WTC11 (cell line): Measurements from ENCODE around the gene ARID3C. TPM values are rescaled to one million over a fixed set of nuclear protein-coding genes. Genes with fewer than 3 reads are reported as not detected.

Experiments
- ATAC-seq: fragments of 200-7000 bp; cut with Tn5 transposase; 2 replicates; pipeline ENCODE4 v1.10.0; 2021; ENCODE audit warnings: mild to moderate bottlenecking, moderate library complexity
- CTCF ChIA-PET: fragments of 300-600 bp; sonication (Branson Sonifier 250); formaldehyde crosslinking; loops from one replicate; lab custom pipeline; 2021; ENCODE audit warnings: antibody characterized with exemption; lab: Charles Lee
- POLR2A ChIA-PET: fragments of 350-600 bp; sonication (Branson Sonifier 250); formaldehyde crosslinking; loops from one replicate; lab custom pipeline; 2021; ENCODE audit warnings: antibody characterized with exemption; lab: Charles Lee
- DNase-seq: peaks from one replicate; pipeline ENCODE4 v3.0.0; 2021; ENCODE audit warnings: low spot score
- H3K27ac Mint-ChIP-seq: 2 replicates; pipeline ENCODE4 v1.8.0; 2021; ENCODE audit warnings: mixed read lengths
- H3K27me3 Mint-ChIP-seq: 2 replicates; pipeline ENCODE4 v1.8.0; 2021; ENCODE audit warnings: low read depth, mild to moderate bottlenecking, moderate library complexity, mixed read lengths
- H3K36me3 Mint-ChIP-seq: 2 replicates; pipeline ENCODE4 v1.8.0; 2021; ENCODE audit warnings: mixed read lengths
- H3K4me1 Mint-ChIP-seq: 2 replicates; pipeline ENCODE4 v1.8.0; 2022; ENCODE audit warnings: mixed read lengths
- H3K4me3 Mint-ChIP-seq: 2 replicates; pipeline ENCODE4 v1.8.0; 2021; ENCODE audit warnings: mild to moderate bottlenecking, moderate library complexity, mixed read lengths
- H3K9me3 Mint-ChIP-seq: 2 replicates; pipeline ENCODE4 v1.8.0; 2021; ENCODE audit warnings: mixed read lengths
- ATF1 ChIP-seq: sonication (generic); formaldehyde crosslinking; IDR thresholded peaks from 2 replicates; pipeline ENCODE4 v1.8.1; 2023; ENCODE audit warnings: mild to moderate bottlenecking, moderate library complexity, missing genetic modification reagents
- ATF6 ChIP-seq: sonication (generic); formaldehyde crosslinking; IDR thresholded peaks from 2 replicates; pipeline ENCODE4 v1.8.1; 2023; ENCODE audit warnings: mild to moderate bottlenecking, missing genetic modification reagents
- CREM ChIP-seq: sonication (generic); formaldehyde crosslinking; IDR thresholded peaks from 2 replicates; pipeline ENCODE4 v1.8.1; 2022; ENCODE audit warnings: mild to moderate bottlenecking, missing genetic modification reagents, moderate library complexity
- FOXK1 ChIP-seq: sonication (generic); formaldehyde crosslinking; IDR thresholded peaks from 2 replicates; pipeline ENCODE4 v1.8.0; 2022; ENCODE audit warnings: mild to moderate bottlenecking, moderate library complexity, missing genetic modification reagents
- FOXP4 ChIP-seq: sonication (generic); formaldehyde crosslinking; IDR thresholded peaks from 2 replicates; pipeline ENCODE4 v1.8.0; 2022; ENCODE audit warnings: mild to moderate bottlenecking, missing genetic modification reagents
- OVOL2 ChIP-seq: fragments of 250-450 bp; sonication (Bioruptor Pico); IDR thresholded peaks from 2 replicates; pipeline ENCODE4 v1.9.0; 2021; ENCODE audit warnings: mild to moderate bottlenecking, borderline replicate concordance
- PRDM15 ChIP-seq: sonication (generic); formaldehyde crosslinking; IDR thresholded peaks from 2 replicates; pipeline ENCODE4 v1.8.0; 2022; ENCODE audit warnings: missing genetic modification reagents
- SMAD4 ChIP-seq: sonication (generic); formaldehyde crosslinking; IDR thresholded peaks from 2 replicates; pipeline ENCODE4 v1.8.0; 2022; ENCODE audit warnings: mild to moderate bottlenecking, missing genetic modification reagents
- SOX15 ChIP-seq: fragments of 250-450 bp; sonication (Bioruptor Pico); IDR thresholded peaks from 2 replicates; pipeline ENCODE4 v1.9.0; 2021; ENCODE audit warnings: mild to moderate bottlenecking
- STAT6 ChIP-seq: sonication (generic); formaldehyde crosslinking; conservative IDR thresholded peaks from 2 replicates; pipeline ENCODE4 v1.8.1; 2023; ENCODE audit warnings: mild to moderate bottlenecking, low read depth, missing genetic modification reagents, moderate library complexity
- TP53 ChIP-seq: sonication (generic); formaldehyde crosslinking; IDR thresholded peaks from 2 replicates; pipeline ENCODE4 v1.8.1; 2023; ENCODE audit warnings: mild to moderate bottlenecking, missing genetic modification reagents
- ZMAT4 ChIP-seq: fragments of 250-450 bp; sonication (Bioruptor Pico); IDR thresholded peaks from 2 replicates; pipeline ENCODE4 v1.9.0; 2021; ENCODE audit warnings: mild to moderate bottlenecking
- ZNF138 ChIP-seq: sonication (generic); formaldehyde crosslinking; conservative IDR thresholded peaks from 2 replicates; pipeline ENCODE4 v1.8.1; 2022; ENCODE audit warnings: mild to moderate bottlenecking, moderate library complexity, missing genetic modification reagents
- ZNF416 ChIP-seq: fragments of 250-450 bp; sonication (Bioruptor Pico); IDR thresholded peaks from 2 replicates; pipeline ENCODE4 v1.9.0; 2021; ENCODE audit warnings: mild to moderate bottlenecking, inconsistent platforms
- ZNF423 ChIP-seq: fragments of 250-450 bp; sonication (Bioruptor Pico); IDR thresholded peaks from 2 replicates; pipeline ENCODE4 v2.1.2; 2022; ENCODE audit warnings: mild to moderate bottlenecking, moderate library complexity
- ZSCAN18 ChIP-seq: fragments of 250-450 bp; sonication (Bioruptor Pico); IDR thresholded peaks from 2 replicates; pipeline ENCODE4 v2.1.2; 2022; ENCODE audit warnings: mild to moderate bottlenecking, moderate library complexity
- total RNA-seq: library from RNA; stranded (reverse); gene quantifications from 3 replicates; pipeline ENCODE4 v1.2.3, GENCODE V29; 2021

ARID3C gene
- total RNA-seq, 1 experiment from 2014 or later = 0.15 TPM

- peak; percentile 82; the same call in 1 of the 2 replicates for TF ChIP-seq FOXP4 (CRISPR knock-in tag)
Measured at GRCh38 chr9:34589636-34590380, 39.1 kb downstream of the ARID3C start, which contains the start of gene CNTFR (continued).

- peak overlapping the region; percentile 78 for H3K4me3 Mint-ChIP-seq
- H3K9me3 Mint-ChIP-seq = no peaks in the 10 kb centered on the region
- POLR2A ChIA-PET = no interaction called here
- peaks cover 46% of the 10 kb centered on the region for H3K4me1 Mint-ChIP-seq
- TF ChIP-seq ZNF423 = peak; percentile 22; the same call in 1 of the 2 replicates
- no peak for TF ChIP-seq TP53
- no peak overlapping the region for H3K27ac Mint-ChIP-seq
- peaks cover 96% of the 10 kb centered on the region for H3K27me3 Mint-ChIP-seq
- ATAC-seq (no peak), DNase-seq (no peak)
- H3K36me3 Mint-ChIP-seq = no peaks in the 10 kb centered on the region
- CTCF ChIA-PET = interaction anchor here (0.7 to 4.5 kb wide), 7 partner anchors 10 to 49 kb away, joined by 3 to 22 read pairs (median 10); no protein-coding TSS in a partner anchor
Measured at GRCh38 chr9:34588671-34589635, 39.9 kb downstream of the ARID3C start.

- ATAC-seq = no peak
- POLR2A ChIA-PET = no interaction called here
- H3K27me3 Mint-ChIP-seq = peaks cover 92% of the 10 kb centered on the region
- H3K4me3 Mint-ChIP-seq = no peak overlapping the region
- no peaks in the 10 kb centered on the region for H3K36me3 Mint-ChIP-seq
- TF ChIP-seq ZNF416 (CRISPR knock-in tag) (no peak), STAT6 (no peak), CREM (CRISPR knock-in tag) (no peak), OVOL2 (CRISPR knock-in tag) (no peak), ATF1 (no peak), PRDM15 (CRISPR knock-in tag) (no peak), SMAD4 (CRISPR knock-in tag) (no peak), ZSCAN18 (CRISPR knock-in tag) (no peak), ZNF138 (no peak), FOXK1 (CRISPR knock-in tag) (no peak), ATF6 (no peak), ZMAT4 (CRISPR knock-in tag) (no peak), SOX15 (no peak)
- TF ChIP-seq, all 79 proteins: peak for 0
- Mint-ChIP-seq H3K4me1 (peaks cover 34% of the 10 kb centered on the region), H3K27ac (no peak overlapping the region), H3K9me3 (no peaks in the 10 kb centered on the region)
- DNase-seq = no peak
- CTCF ChIA-PET = interaction anchor here (1.1 to 4.5 kb wide), 6 partner anchors 9 to 183 kb away, joined by 3 to 22 read pairs (median 14); no protein-coding TSS in a partner anchor
Measured at GRCh38 chr9:34587271-34587670, 41.6 kb downstream of the ARID3C start.
